Lung (tissue), 12 donors: ENCODE data around the gene CDC45. TPM values are rescaled to one million over a fixed set of nuclear protein-coding genes. Genes with fewer than 3 reads are reported as not detected.

Experiments
- ATAC-seq: fragments of 200-7000 bp; cut with Tn5 transposase; one replicate; pipeline ENCODE4 v1.9.1; 2020; ENCODE audit warnings: moderate number of reproducible peaks; ENCODE audit not compliant: insufficient read depth, low FRiP score
- DNase-seq, 3 donors: peaks; one replicate each; pipeline ENCODE4 v3.0.0-alpha.2; 2013 to 2017
- H3K27ac ChIP-seq, 2 donors: one replicate each; pipeline ENCODE4 v1.5.1; 2013; ENCODE audit warnings: mild to moderate bottlenecking in 2 of 2, moderate library complexity in 2 of 2, control low read depth in 1 of 2, inconsistent platforms in 1 of 2, low read depth in 1 of 2, low read length in 1 of 2
- H3K27me3 ChIP-seq, 3 donors: one replicate each; pipeline ENCODE4 v1.5.1; 2013; ENCODE audit warnings: low read length in 2 of 3; ENCODE audit not compliant: control insufficient read depth in 3 of 3, insufficient read depth in 3 of 3
- H3K36me3 ChIP-seq, 4 donors: one replicate each; pipeline ENCODE4 v1.5.1; 2013; ENCODE audit warnings: low read length in 4 of 4, mild to moderate bottlenecking in 1 of 4, moderate library complexity in 1 of 4; ENCODE audit not compliant: control insufficient read depth in 4 of 4, insufficient read depth in 4 of 4
- H3K4me1 ChIP-seq, 5 donors: one replicate each; pipeline ENCODE4 v1.5.1; 2013; ENCODE audit warnings: low read length in 5 of 5, mild to moderate bottlenecking in 2 of 5, moderate library complexity in 1 of 5; ENCODE audit not compliant: control insufficient read depth in 5 of 5, insufficient read depth in 5 of 5
- H3K4me3 ChIP-seq: one replicate; pipeline ENCODE4 v1.5.1; 2013; ENCODE audit warnings: mild to moderate bottlenecking, control low read depth, moderate library complexity
- H3K9ac ChIP-seq, 2 donors: one replicate each; pipeline ENCODE4 v1.5.1; 2013; ENCODE audit warnings: low read length in 2 of 2, control low read depth in 1 of 2; ENCODE audit not compliant: insufficient read depth in 1 of 2
- H3K9me3 ChIP-seq, 4 donors: one replicate each; pipeline ENCODE4 v1.5.1; 2013; ENCODE audit warnings: low read length in 3 of 4, mild to moderate bottlenecking in 1 of 4, moderate library complexity in 1 of 4; ENCODE audit not compliant: control insufficient read depth in 4 of 4, insufficient read depth in 3 of 4
- CTCF ChIP-seq: IDR thresholded peaks from 2 replicates; pipeline ENCODE4 v1.5.1; 2012; ENCODE audit warnings: mild to moderate bottlenecking; ENCODE audit errors: control extremely low read depth, extremely low read depth
- WGBS, 2 donors: extraction: QIAGEN DNeasy Blood & Tissue Kit; methylation state at CpG; one replicate each; pipeline ENCODE4 v1.1.7; 2013; 5-methylcytosine and 5-hydroxymethylcytosine counted together
- polyA plus RNA-seq, 2 donors: library from polyadenylated mRNA; stranded (reverse); fragments of 200-250 nt; gene quantifications; one replicate each; pipeline ENCODE4 v1.2.1, GENCODE V29; 2013
- total RNA-seq, 2 donors: library from RNA; depleted of rRNA in 1 of 2; stranded (reverse); fragments of >200 nt in 1 of 2; gene quantifications; one replicate each; pipeline ENCODE4 v1.2.1, GENCODE V29; 2014 to 2021
- donor health status: control.
- donor health status: control.
- donor health status: Bipolar disorder and iron deficiency.
- donor health status: healthy.
- donor health status: DM: yes; HTN: yes; CAD: no.

Gene CDC45
- total and polyA plus RNA-seq, 4 donors: 2.1 to 6.8 (median 3.1) TPM

GRCh38 chr22:19517919-19518611 lies 38.3 kb downstream of the CDC45 start:
- no peak overlapping the region for H3K9ac ChIP-seq
- H3K27me3 ChIP-seq: peaks cover 0 to 4% (median 0%) of the 10 kb centered on the region in 3 donors
- no peaks in the 10 kb centered on the region for H3K9me3 ChIP-seq
- no peak for DNase-seq
- H3K36me3 ChIP-seq: peaks cover 0 to 6% (median 0%) of the 10 kb centered on the region in 4 donors
- no peak for ATAC-seq
- H3K27ac ChIP-seq: peak overlapping the region in 1 of 2 donors; percentile 17
- no peak overlapping the region for H3K4me3 ChIP-seq
- TF ChIP-seq CTCF: no peak
- peaks cover 0 to 4% (median 0%) of the 10 kb centered on the region in 5 donors for H3K4me1 ChIP-seq
- WGBS, 2 donors: 85 to 90% methylated on average over 12 of the region's 12 CpGs

- no peak for TF ChIP-seq CTCF
- peaks cover 0 to 9% (median 0%) of the 10 kb centered on the region in 5 donors for H3K4me1 ChIP-seq
- 89 to 95% methylated on average over 10 of the region's 10 CpGs for WGBS, 2 donors
- no peak overlapping the region for H3K4me3 ChIP-seq
- ATAC-seq (no peak), DNase-seq (no peak)
- H3K9me3 ChIP-seq: no peaks in the 10 kb centered on the region
- H3K27ac ChIP-seq: peak overlapping the region in 1 of 2 donors; percentile 17
- no peak overlapping the region for H3K9ac ChIP-seq
- peaks cover 0 to 4% (median 0%) of the 10 kb centered on the region in 3 donors for H3K27me3 ChIP-seq
- peaks cover 0 to 6% (median 0%) of the 10 kb centered on the region in 4 donors for H3K36me3 ChIP-seq
Observed at GRCh38 chr22:19518635-19519034, 38.9 kb downstream of the CDC45 start.

- no peak overlapping the region for H3K4me3 ChIP-seq
- peaks cover 0 to 5% (median 0%) of the 10 kb centered on the region in 4 donors for H3K9me3 ChIP-seq
- DNase-seq (no peak), ATAC-seq (no peak)
- H3K9ac ChIP-seq: no peak overlapping the region
- peaks cover 0 to 15% (median 0%) of the 10 kb centered on the region in 5 donors for H3K4me1 ChIP-seq
- 82 to 88% methylated on average over 17 of the region's 17 CpGs for WGBS, 2 donors
- peaks cover 0 to 9% (median 0%) of the 10 kb centered on the region in 3 donors for H3K27me3 ChIP-seq
- peak overlapping the region in 1 of 2 donors; percentile 59 for H3K27ac ChIP-seq
- H3K36me3 ChIP-seq: peaks cover 0 to 6% (median 0%) of the 10 kb centered on the region in 4 donors
- no peak for TF ChIP-seq CTCF
Observed at GRCh38 chr22:19519041-19519926, 39.6 kb downstream of the CDC45 start.
